Right lobe of liver (tissue), 6 donors: ENCODE results near the gene DOCK1. TPM values are rescaled to one million over a fixed set of nuclear protein-coding genes. Genes with fewer than 3 reads are reported as not detected.

Experiments
- ATAC-seq, 4 donors: fragments of 200-7000 bp; cut with Tn5 transposase; one replicate each; pipeline ENCODE4 v1.9.1; 2020; ENCODE audit warnings: mild to moderate bottlenecking in 4 of 4, moderate library complexity in 4 of 4
- DNase-seq, 3 donors: peaks; one replicate each; pipeline ENCODE4 v3.0.0-alpha.2; 2020
- H3K27ac ChIP-seq, 3 donors: fragments of 200-600 bp; one replicate each; pipeline ENCODE4 v1.8.0; 2022
- H3K27me3 ChIP-seq, 2 donors: fragments of 200-600 bp; one replicate each; pipeline ENCODE4 v1.8.0; 2022
- H3K36me3 ChIP-seq, 4 donors: fragments of 200-600 bp; sonication (generic) in 1 of 4; one replicate each; pipeline versions ENCODE4 v1.5.1 to v1.8.0; 2017 to 2022; ENCODE audit warnings: control low read depth in 1 of 4
- H3K4me1 ChIP-seq, 4 donors: fragments of 200-600 bp; sonication (generic) in 1 of 4; one replicate each; pipeline versions ENCODE4 v1.5.1 to v1.8.0; 2017 to 2022; ENCODE audit warnings: control low read depth in 1 of 4
- H3K4me3 ChIP-seq, 3 donors: fragments of 200-600 bp; one replicate each; pipeline ENCODE4 v1.8.0; 2022
- H3K9me3 ChIP-seq, 4 donors: fragments of 200-600 bp; sonication (generic) in 1 of 4; one replicate each; pipeline versions ENCODE4 v1.5.1 to v1.8.0; 2017 to 2022; ENCODE audit warnings: control low read depth in 1 of 4
- CTCF ChIP-seq, 4 donors: fragments of 200-600 bp in 3 of 4; fragments of 450-650 bp in 1 of 4; IDR thresholded peaks; one replicate each; pipeline versions ENCODE4 v1.5.1 to v1.8.0; 2016 to 2022; ENCODE audit warnings: antibody characterized with exemption in 4 of 4, mild to moderate bottlenecking in 2 of 4
- POLR2A ChIP-seq: fragments of 450-650 bp; IDR thresholded peaks from one replicate; pipeline ENCODE4 v1.6.1; 2017; ENCODE audit warnings: antibody characterized with exemption, mild to moderate bottlenecking
- WGBS: methylation state at CpG from one replicate; pipeline ENCODE4 v1.1.6; 2018; ENCODE audit warnings: low coverage, low lambda C conversion rate; ENCODE audit not compliant: insufficient coverage; ENCODE audit errors: missing lambda C conversion rate; 5-methylcytosine and 5-hydroxymethylcytosine counted together
- intact Hi-C, 2 donors: fragments of 100-400 bp; cut with DNase I; formaldehyde crosslinking; loops; one replicate each; pipeline versions ENCODE4 v1.11.2 to v1.14.1; 2022
- total RNA-seq, 6 experiments: library from RNA; depleted of rRNA in 2 of 6; stranded (reverse); fragments of >200 nt in 2 of 6; fragmentation: NEBNext Ultra II Directional in 3 of 6; extraction: Animal tissue kit (Norgen Biotek cat#: 25700) in 3 of 6; gene quantifications; one replicate each; pipeline versions ENCODE4 v1.1.0 to v1.2.4, GENCODE V29; 2016 to 2023
- donor health status: DM: no; HTN: yes; CAD: no.
- donor health status: DM: no; HTN: no; CAD: no.
- donor health status: DM: no; HTN: no; CAD: no.
- donor health status: DM: no; HTN: yes; CAD: no.
- donor health status: DM: no; HTN: yes; CAD: no.

Gene DOCK1
- total RNA-seq, 6 experiments from 2014 or later: 13.8 to 17.8 (median 14.6) TPM

GRCh38 chr10:127497685-127498084, 592.5 kb downstream of the DOCK1 start:
- WGBS: 67% methylated on average over 9 of the region's 10 CpGs
- Histone ChIP-seq H3K27ac (no peak overlapping the region), H3K4me1 (no peaks in the 10 kb centered on the region), H3K4me3 (no peak overlapping the region), H3K36me3 (no peaks in the 10 kb centered on the region), H3K9me3 (no peaks in the 10 kb centered on the region), H3K27me3 (no peaks in the 10 kb centered on the region)
- DNase-seq: no peak
- intact Hi-C loops: no loop called here
- TF ChIP-seq POLR2A: no peak
- no peak for TF ChIP-seq CTCF (IDR thresholded peaks at IDR 0.05)
- ATAC-seq: no peak

- WGBS: 61% methylated on average over 12 of the region's 14 CpGs
- Histone ChIP-seq H3K27ac (no peak overlapping the region), H3K9me3 (no peaks in the 10 kb centered on the region), H3K36me3 (no peaks in the 10 kb centered on the region), H3K4me3 (no peak overlapping the region), H3K4me1 (no peaks in the 10 kb centered on the region), H3K27me3 (no peaks in the 10 kb centered on the region)
- no peak for ATAC-seq
- TF ChIP-seq POLR2A (no peak), CTCF (IDR thresholded peaks at IDR 0.05) (no peak)
- no peak for DNase-seq
- intact Hi-C loops: no loop called here
Measured at GRCh38 chr10:127498087-127498486, 592.9 kb downstream of the DOCK1 start.

- Histone ChIP-seq H3K36me3 (no peaks in the 10 kb centered on the region), H3K4me3 (no peak overlapping the region), H3K27me3 (no peaks in the 10 kb centered on the region), H3K4me1 (no peaks in the 10 kb centered on the region), H3K27ac (no peak overlapping the region), H3K9me3 (no peaks in the 10 kb centered on the region)
- 46% methylated on average over 8 of the region's 8 CpGs for WGBS
- TF ChIP-seq POLR2A (no peak), CTCF (IDR thresholded peaks at IDR 0.05) (no peak)
- no peak for DNase-seq
- no peak for ATAC-seq
- intact Hi-C loops: no loop called here
Measured at GRCh38 chr10:127500127-127500526, 594.9 kb downstream of the DOCK1 start.

Other genes starting within 250 kb of the DOCK1 start
- gene C10orf90, start 234.7 kb upstream of the DOCK1 start, total RNA-seq: under 1 TPM in 2 of 6 experiments, not detected in 4; 0.22 to 0.43 TPM